ENCODE measurements around the gene TMEM255B. TPM values are rescaled to one million over a fixed set of nuclear protein-coding genes. Genes with fewer than 3 reads are reported as not detected.

TMEM255B gene
- total RNA-seq, 1 experiment from 2014 or later: 2.8 TPM

GRCh38 chr13:113819341-113819730, 60.3 kb downstream of the TMEM255B start:
- H3K23me2 ChIP-seq (ENCODE audit: insufficient read length, low read depth, low read length, poor library complexity, severe bottlenecking): no peaks in the 10 kb centered on the region
- no peaks in the 10 kb centered on the region for H3K79me2 ChIP-seq (ENCODE audit: insufficient read depth, low read length)
- no peak overlapping the region for H3K4me2 ChIP-seq (ENCODE audit: insufficient read depth, insufficient read length, low read length)
- no peak overlapping the region for H3T11ph ChIP-seq (ENCODE audit: low read length)
- no peak overlapping the region for H2BK5ac ChIP-seq (ENCODE audit: insufficient read length, low read length)
- H2AK5ac ChIP-seq (ENCODE audit: insufficient read length, low read length): no peak overlapping the region
- H3K9ac ChIP-seq (ENCODE audit: extremely low read depth, insufficient read length, low read length): no peak overlapping the region
- H4K5ac ChIP-seq (ENCODE audit: insufficient read length, low read depth, low read length): no peak overlapping the region
- H3K56ac ChIP-seq (ENCODE audit: insufficient read length, low read depth, low read length): no peak overlapping the region
- H3K79me1 ChIP-seq (ENCODE audit: insufficient read depth, low read depth, low read length, poor library complexity, severe bottlenecking): no peaks in the 10 kb centered on the region
- Mint-ChIP-seq H3K36me3 (ENCODE audit: insufficient read depth in 1 of 3, low read depth in 3 of 3) (peaks cover 3 to 17% (median 12%) of the 10 kb centered on the region in 3 experiments; a peak in 6 of 7 replicates), H3K27ac (no peak overlapping the region), H3K27me3 (ENCODE audit: low read depth) (no peaks in the 10 kb centered on the region), H3K4me1 (peaks cover 3 to 8% of the 10 kb centered on the region in 2 experiments; a peak in 3 of 4 replicates), H3K9me3 (peaks cover 0 to 2% of the 10 kb centered on the region in 2 experiments; a peak in 1 of 5 replicates), H3K4me3 (no peak overlapping the region; a peak in 1 of 5 replicates)
- DNase-seq: no peak
- H3K9me3 ChIP-seq (ENCODE audit: control insufficient read depth, low read depth, low read length): no peaks in the 10 kb centered on the region
- H3K27me3 ChIP-seq (ENCODE audit: insufficient read depth, low read length): no peaks in the 10 kb centered on the region
- H3K18ac ChIP-seq (ENCODE audit: insufficient read length, low read depth, low read length): no peak overlapping the region
- H3K14ac ChIP-seq (ENCODE audit: insufficient read depth, low read length): no peak overlapping the region
- no peak overlapping the region for H2BK12ac ChIP-seq (ENCODE audit: insufficient read length, low read depth, low read length)
- no peak overlapping the region for H3K27ac ChIP-seq (ENCODE audit: insufficient read length, low read depth, low read length)
- H4K20me1 ChIP-seq (ENCODE audit: control insufficient read depth, insufficient read depth, insufficient read length): no peaks in the 10 kb centered on the region
- no peak overlapping the region for H3K23ac ChIP-seq (ENCODE audit: insufficient read length, low read depth, low read length)
- no peaks in the 10 kb centered on the region for H3K4me1 ChIP-seq (ENCODE audit: insufficient read depth, low read length)
- no peak overlapping the region for H4K91ac ChIP-seq (ENCODE audit: insufficient read length, low read depth, low read length)
- TF ChIP-seq, protein P1, sequence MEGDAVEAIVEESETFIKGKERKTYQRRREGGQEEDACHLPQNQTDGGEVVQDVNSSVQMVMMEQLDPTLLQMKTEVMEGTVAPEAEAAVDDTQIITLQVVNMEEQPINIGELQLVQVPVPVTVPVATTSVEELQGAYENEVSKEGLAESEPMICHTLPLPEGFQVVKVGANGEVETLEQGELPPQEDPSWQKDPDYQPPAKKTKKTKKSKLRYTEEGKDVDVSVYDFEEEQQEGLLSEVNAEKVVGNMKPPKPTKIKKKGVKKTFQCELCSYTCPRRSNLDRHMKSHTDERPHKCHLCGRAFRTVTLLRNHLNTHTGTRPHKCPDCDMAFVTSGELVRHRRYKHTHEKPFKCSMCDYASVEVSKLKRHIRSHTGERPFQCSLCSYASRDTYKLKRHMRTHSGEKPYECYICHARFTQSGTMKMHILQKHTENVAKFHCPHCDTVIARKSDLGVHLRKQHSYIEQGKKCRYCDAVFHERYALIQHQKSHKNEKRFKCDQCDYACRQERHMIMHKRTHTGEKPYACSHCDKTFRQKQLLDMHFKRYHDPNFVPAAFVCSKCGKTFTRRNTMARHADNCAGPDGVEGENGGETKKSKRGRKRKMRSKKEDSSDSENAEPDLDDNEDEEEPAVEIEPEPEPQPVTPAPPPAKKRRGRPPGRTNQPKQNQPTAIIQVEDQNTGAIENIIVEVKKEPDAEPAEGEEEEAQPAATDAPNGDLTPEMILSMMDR (conservative IDR thresholded peaks at IDR 0.05): no peak
- no peak overlapping the region for H2AFZ ChIP-seq (ENCODE audit: low read length)
- H2BK15ac ChIP-seq (ENCODE audit: low read depth, low read length): no peak overlapping the region
- no peak overlapping the region for H3K4ac ChIP-seq (ENCODE audit: low read depth, low read length)
- H2BK20ac ChIP-seq (ENCODE audit: low read depth, low read length, poor library complexity, severe bottlenecking): no peak overlapping the region
- H2BK120ac ChIP-seq (ENCODE audit: low read depth, low read length, poor library complexity, severe bottlenecking): no peak overlapping the region
- peak overlapping the region; percentile 34 for H4K8ac ChIP-seq (replicated peaks; ENCODE audit: insufficient read length, low read depth, low read length)
- WGBS (ENCODE audit: extremely low coverage, insufficient read length, low lambda C conversion rate): no CpG with 5 or more reads among the region's 13 CpGs

Measured in H9 (cell line).